ENCODE results near the gene ANO7.

Gene ANO7

GRCh38 chr2:241204490-241204889 is 16.0 kb downstream of the ANO7 start:
- H3K27me3 ChIP-seq, result no peaks in the 10 kb centered on the region
- H3K4me3 ChIP-seq (ENCODE audit: low read depth in 1 of 2, low read length in 1 of 2), result no peak overlapping the region
- peaks cover 13 to 20% of the 10 kb centered on the region in 2 experiments for H3K4me1 ChIP-seq (ENCODE audit: control insufficient read depth in 1 of 2, insufficient read depth in 1 of 2, low read depth in 1 of 2, low read length in 1 of 2)
- H3K36me3 ChIP-seq, result no peaks in the 10 kb centered on the region
- no peak overlapping the region for H3K27ac ChIP-seq
- no peaks in the 10 kb centered on the region for H3K9me3 ChIP-seq
- TF ChIP-seq CTCF (IDR thresholded peaks at IDR 0.05), result no peak

- Histone ChIP-seq H3K27ac (no peak overlapping the region), H3K27me3 (no peaks in the 10 kb centered on the region), H3K9me3 (no peaks in the 10 kb centered on the region), H3K4me1 (ENCODE audit: control insufficient read depth in 1 of 2, insufficient read depth in 1 of 2, low read depth in 1 of 2, low read length in 1 of 2) (peaks cover 11 to 15% of the 10 kb centered on the region in 2 experiments), H3K4me3 (ENCODE audit: low read depth in 1 of 2, low read length in 1 of 2) (no peak overlapping the region), H3K36me3 (no peaks in the 10 kb centered on the region)
- TF ChIP-seq CTCF (IDR thresholded peaks at IDR 0.05), result no peak
Observed at GRCh38 chr2:241205086-241205485, 16.6 kb downstream of the ANO7 start.

- no peaks in the 10 kb centered on the region for H3K4me1 ChIP-seq (ENCODE audit: control insufficient read depth in 1 of 2, insufficient read depth in 1 of 2, low read depth in 1 of 2, low read length in 1 of 2)
- no peaks in the 10 kb centered on the region for H3K36me3 ChIP-seq
- no peaks in the 10 kb centered on the region for H3K9me3 ChIP-seq
- H3K27ac ChIP-seq, result no peak overlapping the region
- no peak for TF ChIP-seq CTCF (IDR thresholded peaks at IDR 0.05)
- no peaks in the 10 kb centered on the region for H3K27me3 ChIP-seq
- H3K4me3 ChIP-seq (ENCODE audit: low read depth in 1 of 2, low read length in 1 of 2), result no peak overlapping the region
Observed at GRCh38 chr2:241207151-241207550, 18.7 kb downstream of the ANO7 start.

GRCh38 chr2:241207641-241208040 is 19.2 kb downstream of the ANO7 start:
- Histone ChIP-seq H3K27ac (no peak overlapping the region), H3K36me3 (no peaks in the 10 kb centered on the region), H3K4me1 (ENCODE audit: control insufficient read depth in 1 of 2, insufficient read depth in 1 of 2, low read depth in 1 of 2, low read length in 1 of 2) (no peaks in the 10 kb centered on the region), H3K4me3 (ENCODE audit: low read depth in 1 of 2, low read length in 1 of 2) (no peak overlapping the region), H3K9me3 (no peaks in the 10 kb centered on the region), H3K27me3 (no peaks in the 10 kb centered on the region)
- no peak for TF ChIP-seq CTCF (IDR thresholded peaks at IDR 0.05)

- no peak for TF ChIP-seq CTCF (IDR thresholded peaks at IDR 0.05)
- Histone ChIP-seq H3K4me1 (ENCODE audit: control insufficient read depth in 1 of 2, insufficient read depth in 1 of 2, low read depth in 1 of 2, low read length in 1 of 2) (no peaks in the 10 kb centered on the region), H3K36me3 (no peaks in the 10 kb centered on the region), H3K9me3 (no peaks in the 10 kb centered on the region), H3K27ac (no peak overlapping the region), H3K4me3 (ENCODE audit: low read depth in 1 of 2, low read length in 1 of 2) (no peak overlapping the region), H3K27me3 (no peaks in the 10 kb centered on the region)
Observed at GRCh38 chr2:241208058-241208457, 19.6 kb downstream of the ANO7 start.

GRCh38 chr2:241209271-241209670 is 20.8 kb downstream of the ANO7 start:
- TF ChIP-seq CTCF (IDR thresholded peaks at IDR 0.05), result no peak
- Histone ChIP-seq H3K36me3 (no peaks in the 10 kb centered on the region), H3K4me3 (ENCODE audit: low read depth in 1 of 2, low read length in 1 of 2) (no peak overlapping the region), H3K4me1 (ENCODE audit: control insufficient read depth in 1 of 2, insufficient read depth in 1 of 2, low read depth in 1 of 2, low read length in 1 of 2) (no peaks in the 10 kb centered on the region), H3K9me3 (no peaks in the 10 kb centered on the region), H3K27ac (no peak overlapping the region), H3K27me3 (no peaks in the 10 kb centered on the region)
